Spleen (tissue), 7 donors: ENCODE results near the gene MLYCD.

Experiments used
- CTCF ChIP-seq, 11 experiments: fragments of 200-600 bp in 7 of 11; fragments of 450-650 bp in 4 of 11; sonication (generic) in 4 of 11; IDR thresholded peaks in 8 of 11; conservative IDR thresholded peaks in 3 of 11; 1 replicate in 7 of 11; 2 replicates in 4 of 11; pipeline versions ENCODE4 v1.4.0 to v1.8.0; 2016 to 2021; ENCODE audit warnings: antibody characterized with exemption in 11 of 11, inconsistent platforms in 4 of 11, mild to moderate bottlenecking in 1 of 11
- POLR2A ChIP-seq, 3 donors: fragments of 450-650 bp; IDR thresholded peaks; one replicate each; pipeline ENCODE4 v1.5.1; 2017; ENCODE audit warnings: antibody characterized with exemption in 3 of 3, mild to moderate bottlenecking in 1 of 3
- donor health status: DM: no; HTN: no; CAD: no; lungs with moderate emphysema.
- donor health status: DM: no; HTN: no; CAD: no.
- donor health status: DM: no; HTN: no; CAD: no.

DNA sequence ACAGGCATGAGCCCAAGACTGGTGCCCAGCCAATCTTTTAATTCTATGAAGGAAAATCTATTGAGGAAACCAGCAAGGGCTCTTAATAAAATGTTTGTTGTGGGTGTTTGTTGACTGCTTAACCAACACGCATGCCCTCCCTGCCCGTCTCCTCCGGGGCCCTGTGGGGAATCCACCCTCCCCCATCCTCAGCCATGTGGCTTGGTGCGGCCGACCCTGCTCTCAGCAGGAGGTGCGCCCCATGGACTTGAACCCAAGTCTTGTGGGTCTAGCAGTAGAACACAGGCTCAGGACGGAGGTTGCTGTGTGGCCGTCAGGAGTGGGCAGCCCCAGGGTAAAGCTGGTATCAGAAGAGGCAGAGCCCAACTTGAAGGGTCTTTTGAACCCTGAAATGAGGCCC is 45.1 kb upstream of the MLYCD start:
- no peak for TF ChIP-seq CTCF (IDR thresholded peaks at IDR 0.05 in 8 of 11, conservative IDR thresholded peaks at IDR 0.05 in 3 of 11)
- no peak for TF ChIP-seq POLR2A (IDR thresholded peaks at IDR 0.05)
